Measurements from ENCODE around the gene PRPSAP2.
"Not testable (repeated sequence)": the region's sequence is repeated elsewhere in the genome, so short reads cannot be mapped to it uniquely, and the experiment has no call there.

The PRPSAP2 gene

GRCh38 chr17:18951941-18952842, 94.3 kb downstream of the PRPSAP2 start, which contains the start of gene SLC5A10:
SLC5A10 (plus strand) TSS chr17:18952165; CDS start chr17:18952206, 41 bp downstream.
- Histone ChIP-seq H3K27ac (no peak within 1 kb of the TSS), H3K4me3 (no peak within 1 kb of the TSS)
- no peak for TF ChIP-seq CTCF (IDR thresholded peaks at IDR 0.05)
- DNase-seq (ENCODE audit: low spot score), result no peak

GRCh38 chr17:18953231-18953728, 95.3 kb downstream of the PRPSAP2 start:
- no peak overlapping the region for H3K27ac ChIP-seq
- H3K4me3 ChIP-seq, result no peak overlapping the region
- TF ChIP-seq CTCF (IDR thresholded peaks at IDR 0.05), result no peak
- no peak for DNase-seq (ENCODE audit: low spot score)

GRCh38 chr17:18954321-18954720, 96.4 kb downstream of the PRPSAP2 start:
- Histone ChIP-seq H3K4me3 (no peak overlapping the region), H3K27ac (no peak overlapping the region)
- DNase-seq (ENCODE audit: low spot score), result no peak
- TF ChIP-seq CTCF (IDR thresholded peaks at IDR 0.05), result no peak

GRCh38 chr17:18955009-18955408, 97.1 kb downstream of the PRPSAP2 start:
- DNase-seq (ENCODE audit: low spot score), result no peak
- no peak for TF ChIP-seq CTCF (IDR thresholded peaks at IDR 0.05)
- no peak overlapping the region for H3K4me3 ChIP-seq
- no peak overlapping the region for H3K27ac ChIP-seq

- H3K4me3 ChIP-seq; H3K27ac ChIP-seq; DNase-seq (ENCODE audit: low spot score): not testable (repeated sequence)
These were observed 98.1 kb downstream of the PRPSAP2 start for GRCh38 chr17:18956021-18956420.

- no peak for DNase-seq (ENCODE audit: low spot score)
- Histone ChIP-seq H3K4me3 (no peak overlapping the region), H3K27ac (no peak overlapping the region)
- TF ChIP-seq CTCF (IDR thresholded peaks at IDR 0.05), result no peak
These were observed 98.7 kb downstream of the PRPSAP2 start for GRCh38 chr17:18956581-18956980.

- DNase-seq (ENCODE audit: low spot score), result no peak
- no peak overlapping the region for H3K27ac ChIP-seq
- H3K4me3 ChIP-seq, result no peak overlapping the region
- no peak for TF ChIP-seq CTCF (IDR thresholded peaks at IDR 0.05)
These were observed 99.9 kb downstream of the PRPSAP2 start for GRCh38 chr17:18957831-18958230.
